ENCODE results near the gene CLDN6. TPM values are rescaled to one million over a fixed set of nuclear protein-coding genes. Genes with fewer than 3 reads are reported as not detected.

Gene CLDN6
- total RNA-seq, 1 donor from 2014 or later: 0.32 TPM

DNA sequence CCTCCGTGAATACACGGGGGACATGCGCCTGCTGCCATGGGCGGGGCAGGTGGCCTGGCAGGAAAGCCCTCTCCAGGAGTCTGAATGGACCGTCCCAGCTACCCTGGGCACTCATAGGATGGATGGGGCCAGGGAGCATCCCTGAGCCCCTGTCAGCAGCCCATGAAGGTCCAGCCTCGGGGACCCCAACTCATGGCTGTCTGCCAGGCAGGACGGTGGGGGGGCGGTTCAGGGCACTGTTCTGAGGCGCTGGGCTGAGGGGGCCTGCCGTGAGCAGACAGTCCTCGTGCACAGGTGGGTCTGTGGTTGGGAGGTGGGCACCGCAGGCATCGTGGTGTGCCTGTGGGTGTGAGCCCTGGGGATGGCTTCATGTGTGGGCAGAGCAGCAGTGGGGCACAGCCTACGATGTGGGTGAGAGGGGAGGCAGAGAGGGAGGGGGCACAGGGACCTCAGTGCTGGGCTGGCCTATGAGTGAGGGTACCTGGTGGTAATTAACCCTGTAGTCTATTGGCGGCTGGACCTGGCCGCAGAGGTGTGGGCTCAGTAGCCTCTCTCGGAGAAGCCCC lies 31.3 kb downstream of the CLDN6 start:
- no peak overlapping the region for H3K27ac Mint-ChIP-seq (ENCODE audit: unreplicated experiment)
- no peak for DNase-seq (ENCODE audit: extremely low spot score, unreplicated experiment)
- no peak overlapping the region for H3K4me3 Mint-ChIP-seq (ENCODE audit: unreplicated experiment)
- peaks cover 19% of the 10 kb centered on the region for H3K4me1 Mint-ChIP-seq (ENCODE audit: unreplicated experiment)
- H3K9me3 Mint-ChIP-seq (ENCODE audit: unreplicated experiment): no peaks in the 10 kb centered on the region
- H3K36me3 Mint-ChIP-seq (ENCODE audit: unreplicated experiment): no peaks in the 10 kb centered on the region
- TF ChIP-seq, protein P1, sequence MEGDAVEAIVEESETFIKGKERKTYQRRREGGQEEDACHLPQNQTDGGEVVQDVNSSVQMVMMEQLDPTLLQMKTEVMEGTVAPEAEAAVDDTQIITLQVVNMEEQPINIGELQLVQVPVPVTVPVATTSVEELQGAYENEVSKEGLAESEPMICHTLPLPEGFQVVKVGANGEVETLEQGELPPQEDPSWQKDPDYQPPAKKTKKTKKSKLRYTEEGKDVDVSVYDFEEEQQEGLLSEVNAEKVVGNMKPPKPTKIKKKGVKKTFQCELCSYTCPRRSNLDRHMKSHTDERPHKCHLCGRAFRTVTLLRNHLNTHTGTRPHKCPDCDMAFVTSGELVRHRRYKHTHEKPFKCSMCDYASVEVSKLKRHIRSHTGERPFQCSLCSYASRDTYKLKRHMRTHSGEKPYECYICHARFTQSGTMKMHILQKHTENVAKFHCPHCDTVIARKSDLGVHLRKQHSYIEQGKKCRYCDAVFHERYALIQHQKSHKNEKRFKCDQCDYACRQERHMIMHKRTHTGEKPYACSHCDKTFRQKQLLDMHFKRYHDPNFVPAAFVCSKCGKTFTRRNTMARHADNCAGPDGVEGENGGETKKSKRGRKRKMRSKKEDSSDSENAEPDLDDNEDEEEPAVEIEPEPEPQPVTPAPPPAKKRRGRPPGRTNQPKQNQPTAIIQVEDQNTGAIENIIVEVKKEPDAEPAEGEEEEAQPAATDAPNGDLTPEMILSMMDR (IDR thresholded peaks at IDR 0.05): no peak
- no peaks in the 10 kb centered on the region for H3K27me3 Mint-ChIP-seq (ENCODE audit: unreplicated experiment)

DNA sequence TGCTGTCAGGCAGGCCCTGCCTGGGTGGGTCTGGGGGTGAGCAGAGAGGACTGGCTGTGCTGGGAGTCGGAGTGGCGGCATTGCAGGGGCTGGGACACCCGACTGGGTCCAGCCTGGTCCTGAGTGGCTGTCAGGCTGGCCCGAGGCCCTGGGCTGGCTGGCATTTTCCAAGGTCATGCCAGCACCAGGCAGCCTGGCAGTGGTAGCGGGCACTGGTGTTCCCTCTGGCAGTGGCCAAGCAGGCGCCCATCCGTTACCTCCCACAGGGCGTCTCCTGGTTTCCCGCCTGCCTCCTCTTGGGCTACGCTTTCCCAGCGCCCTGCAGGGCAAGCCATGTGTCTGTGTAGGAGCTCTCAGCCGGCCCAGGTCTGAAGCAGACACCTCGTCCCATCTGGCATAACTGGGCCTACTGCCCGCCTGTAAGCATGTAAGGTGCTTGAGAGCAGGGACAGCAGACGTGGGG lies 32.1 kb downstream of the CLDN6 start:
- no peak overlapping the region for H3K4me3 Mint-ChIP-seq (ENCODE audit: unreplicated experiment)
- DNase-seq (ENCODE audit: extremely low spot score, unreplicated experiment): no peak
- no peaks in the 10 kb centered on the region for H3K9me3 Mint-ChIP-seq (ENCODE audit: unreplicated experiment)
- no peak overlapping the region for H3K27ac Mint-ChIP-seq (ENCODE audit: unreplicated experiment)
- peaks cover 25% of the 10 kb centered on the region for H3K4me1 Mint-ChIP-seq (ENCODE audit: unreplicated experiment)
- H3K27me3 Mint-ChIP-seq (ENCODE audit: unreplicated experiment): no peaks in the 10 kb centered on the region
- TF ChIP-seq, protein P1 (IDR thresholded peaks at IDR 0.05): no peak
- no peaks in the 10 kb centered on the region for H3K36me3 Mint-ChIP-seq (ENCODE audit: unreplicated experiment)

DNA sequence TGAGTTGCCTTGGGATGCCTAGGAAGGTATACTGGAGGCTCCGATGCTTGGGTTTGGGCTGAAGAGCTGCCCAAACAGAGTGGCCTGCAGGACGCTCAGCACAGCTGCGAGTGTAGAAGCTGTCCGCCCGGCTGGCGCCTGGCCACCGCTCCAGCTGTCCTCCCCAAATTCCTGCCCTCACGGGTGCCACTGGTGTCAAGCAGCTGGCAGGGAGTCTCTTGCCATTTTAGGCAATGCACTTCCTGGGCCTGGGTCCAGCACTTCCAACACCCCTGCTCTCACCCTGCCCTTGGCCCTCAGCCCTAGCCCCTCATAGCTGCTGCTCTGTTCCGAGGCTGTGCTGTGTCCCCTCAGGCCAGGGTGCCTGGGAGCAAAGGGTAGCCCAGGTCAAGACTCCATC lies 32.5 kb downstream of the CLDN6 start:
- TF ChIP-seq, protein P1 (IDR thresholded peaks at IDR 0.05): no peak
- no peak for DNase-seq (ENCODE audit: extremely low spot score, unreplicated experiment)
- Mint-ChIP-seq H3K36me3 (ENCODE audit: unreplicated experiment) (no peaks in the 10 kb centered on the region), H3K9me3 (ENCODE audit: unreplicated experiment) (no peaks in the 10 kb centered on the region), H3K4me3 (ENCODE audit: unreplicated experiment) (no peak overlapping the region), H3K27me3 (ENCODE audit: unreplicated experiment) (no peaks in the 10 kb centered on the region), H3K4me1 (ENCODE audit: unreplicated experiment) (peaks cover 28% of the 10 kb centered on the region), H3K27ac (ENCODE audit: unreplicated experiment) (no peak overlapping the region)

DNA sequence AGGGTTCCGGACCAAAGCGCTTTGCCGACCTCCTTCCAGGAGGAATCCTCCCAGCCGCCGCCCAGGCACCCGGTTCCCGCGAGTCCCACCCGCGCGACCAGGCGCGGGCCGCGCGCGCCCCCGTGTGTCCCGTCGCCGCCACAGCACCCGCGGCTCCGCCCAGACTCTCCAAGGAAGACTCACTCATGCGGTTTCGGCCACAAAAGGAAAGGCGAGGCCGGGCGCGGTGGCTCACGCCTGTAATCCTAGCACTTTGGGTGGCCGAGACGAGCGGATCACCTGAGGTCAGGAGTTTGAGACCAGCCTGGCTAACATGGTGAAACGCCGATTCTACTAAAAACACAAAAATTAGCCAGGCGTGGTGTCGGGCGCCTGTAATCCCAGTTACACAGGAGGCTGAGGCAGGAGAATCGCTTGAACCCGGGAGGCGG lies 34.3 kb downstream of the CLDN6 start:
- H3K27me3 Mint-ChIP-seq (ENCODE audit: unreplicated experiment): no peaks in the 10 kb centered on the region
- peak overlapping the region; percentile 57 for H3K4me3 Mint-ChIP-seq (ENCODE audit: unreplicated experiment)
- no peaks in the 10 kb centered on the region for H3K9me3 Mint-ChIP-seq (ENCODE audit: unreplicated experiment)
- peaks cover 30% of the 10 kb centered on the region for H3K4me1 Mint-ChIP-seq (ENCODE audit: unreplicated experiment)
- peak; percentile 95 for DNase-seq (ENCODE audit: extremely low spot score, unreplicated experiment)
- no peak overlapping the region for H3K27ac Mint-ChIP-seq (ENCODE audit: unreplicated experiment)
- TF ChIP-seq, protein P1 (IDR thresholded peaks at IDR 0.05): peak; percentile 94
- H3K36me3 Mint-ChIP-seq (ENCODE audit: unreplicated experiment): no peaks in the 10 kb centered on the region

DNA sequence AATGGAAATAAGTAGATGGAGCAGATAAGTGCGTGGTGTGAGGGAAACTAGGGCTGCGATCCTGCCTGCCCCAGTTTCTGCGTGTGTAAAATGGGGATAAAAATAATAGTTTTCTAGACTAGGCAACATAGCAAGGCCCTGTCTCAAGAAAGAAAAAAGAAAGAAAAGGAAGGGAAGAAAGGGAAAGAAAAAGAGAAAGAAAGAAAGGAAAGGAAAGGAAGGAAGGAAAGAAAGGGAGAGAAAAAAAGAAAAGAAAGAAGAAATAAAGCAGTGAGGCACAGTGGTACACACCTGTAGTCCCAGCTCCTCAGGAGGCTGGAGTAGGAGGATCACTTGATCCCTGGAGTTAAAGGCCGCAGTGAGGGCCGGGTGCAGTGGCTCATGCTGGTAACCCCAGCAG lies 35.6 kb downstream of the CLDN6 start:
- Mint-ChIP-seq H3K4me3 (ENCODE audit: unreplicated experiment) (no peak overlapping the region), H3K36me3 (ENCODE audit: unreplicated experiment) (no peaks in the 10 kb centered on the region), H3K4me1 (ENCODE audit: unreplicated experiment) (peaks cover 21% of the 10 kb centered on the region), H3K27me3 (ENCODE audit: unreplicated experiment) (no peaks in the 10 kb centered on the region), H3K9me3 (ENCODE audit: unreplicated experiment) (no peaks in the 10 kb centered on the region), H3K27ac (ENCODE audit: unreplicated experiment) (no peak overlapping the region)
- TF ChIP-seq, protein P1 (IDR thresholded peaks at IDR 0.05): no peak
- DNase-seq (ENCODE audit: extremely low spot score, unreplicated experiment): no peak

Measured in osteocyte (in vitro differentiated cells).